Upper lobe of left lung (tissue), 4 donors: ENCODE data around the gene FAM216B.

Experiments
- POLR2A ChIP-seq, 4 donors: fragments of 450-650 bp; IDR thresholded peaks; one replicate each; pipeline ENCODE4 v1.5.1; 2016 to 2017; ENCODE audit warnings: antibody characterized with exemption in 4 of 4, mild to moderate bottlenecking in 2 of 4
- POLR2AphosphoS5 ChIP-seq, 2 donors: sonication (generic); formaldehyde crosslinking; IDR thresholded peaks; one replicate each; pipeline ENCODE4 v1.5.1; 2017; ENCODE audit warnings: antibody characterized with exemption in 2 of 2
- TF ChIP-seq, protein P1 (sequence below), 6 experiments: fragments of 450-650 bp in 4 of 6; fragments of 200-600 bp in 2 of 6; sonication (generic) in 2 of 6; IDR thresholded peaks; one replicate each; pipeline ENCODE4 v1.5.1; 2016 to 2019; ENCODE audit warnings: antibody characterized with exemption in 6 of 6

DNA sequence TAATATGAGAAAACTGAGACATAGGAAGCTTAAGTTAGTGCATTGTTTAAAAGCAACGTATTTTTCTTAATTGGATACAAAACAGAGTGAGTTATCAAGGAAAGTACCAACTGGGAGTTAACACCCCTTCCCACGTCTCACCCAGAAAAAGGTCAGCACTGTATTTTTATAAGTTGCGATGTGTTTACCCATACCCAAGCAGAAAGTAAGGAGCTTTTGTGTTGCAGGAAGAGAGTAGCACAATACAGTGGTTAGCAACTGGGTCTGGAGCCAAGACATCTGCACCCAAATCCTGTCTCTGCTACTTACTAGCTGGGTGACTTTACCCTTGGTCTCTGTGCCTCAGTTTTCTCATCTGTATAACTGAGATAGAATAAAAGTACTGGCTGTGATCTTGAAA is 34.3 kb downstream of the FAM216B start:
- TF ChIP-seq, protein P1, sequence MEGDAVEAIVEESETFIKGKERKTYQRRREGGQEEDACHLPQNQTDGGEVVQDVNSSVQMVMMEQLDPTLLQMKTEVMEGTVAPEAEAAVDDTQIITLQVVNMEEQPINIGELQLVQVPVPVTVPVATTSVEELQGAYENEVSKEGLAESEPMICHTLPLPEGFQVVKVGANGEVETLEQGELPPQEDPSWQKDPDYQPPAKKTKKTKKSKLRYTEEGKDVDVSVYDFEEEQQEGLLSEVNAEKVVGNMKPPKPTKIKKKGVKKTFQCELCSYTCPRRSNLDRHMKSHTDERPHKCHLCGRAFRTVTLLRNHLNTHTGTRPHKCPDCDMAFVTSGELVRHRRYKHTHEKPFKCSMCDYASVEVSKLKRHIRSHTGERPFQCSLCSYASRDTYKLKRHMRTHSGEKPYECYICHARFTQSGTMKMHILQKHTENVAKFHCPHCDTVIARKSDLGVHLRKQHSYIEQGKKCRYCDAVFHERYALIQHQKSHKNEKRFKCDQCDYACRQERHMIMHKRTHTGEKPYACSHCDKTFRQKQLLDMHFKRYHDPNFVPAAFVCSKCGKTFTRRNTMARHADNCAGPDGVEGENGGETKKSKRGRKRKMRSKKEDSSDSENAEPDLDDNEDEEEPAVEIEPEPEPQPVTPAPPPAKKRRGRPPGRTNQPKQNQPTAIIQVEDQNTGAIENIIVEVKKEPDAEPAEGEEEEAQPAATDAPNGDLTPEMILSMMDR (IDR thresholded peaks at IDR 0.05), result no peak
- TF ChIP-seq POLR2AphosphoS5 (IDR thresholded peaks at IDR 0.05), result no peak
- no peak for TF ChIP-seq POLR2A (IDR thresholded peaks at IDR 0.05)
